GM23338 (cell line): ENCODE data around the gene TOR1AIP1. TPM values are rescaled to one million over a fixed set of nuclear protein-coding genes. Genes with fewer than 3 reads are reported as not detected.

Experiments used
- ATAC-seq: fragments of 200-7000 bp; cut with Tn5 transposase; 3 replicates; pipeline ENCODE4 v1.9.1; 2020
- DNase-seq: peaks from one replicate; pipeline ENCODE4 v3.0.0-alpha.2; 2015; ENCODE audit warnings: low spot score
- H2AFZ ChIP-seq: fragments of 200-600 bp; sonication (generic); 2 replicates; pipeline ENCODE4 v1.8.0; 2016; ENCODE audit warnings: antibody characterized with exemption, mild to moderate bottlenecking, moderate library complexity
- H3F3A ChIP-seq: fragments of 200-600 bp; sonication (generic); replicated peaks from 2 replicates; pipeline ENCODE4 v1.8.0; 2017; ENCODE audit warnings: antibody characterized with exemption, mixed run types, low read depth
- H3K27ac ChIP-seq: fragments of 200-600 bp; sonication (generic); 2 replicates; pipeline ENCODE4 v1.6.1; 2016; ENCODE audit warnings: low read depth
- H3K27me3 ChIP-seq: fragments of 200-600 bp; sonication (generic); 2 replicates; pipeline ENCODE4 v1.8.0; 2016; ENCODE audit warnings: mild to moderate bottlenecking, mixed run types, moderate library complexity; ENCODE audit not compliant: insufficient read depth
- H3K36me3 ChIP-seq: fragments of 200-600 bp; sonication (generic); 2 replicates; pipeline ENCODE4 v1.8.0; 2016; ENCODE audit warnings: mild to moderate bottlenecking; ENCODE audit not compliant: insufficient read depth
- H3K4me1 ChIP-seq: fragments of 200-600 bp; sonication (generic); 2 replicates; pipeline ENCODE4 v1.8.0; 2016; ENCODE audit warnings: mild to moderate bottlenecking, moderate library complexity; ENCODE audit not compliant: insufficient read depth
- H3K4me2 ChIP-seq: fragments of 200-600 bp; sonication (generic); 2 replicates; pipeline ENCODE4 v1.7.1; 2017; ENCODE audit warnings: mixed run types
- H3K4me3 ChIP-seq: fragments of 200-600 bp; sonication (generic); 2 replicates; pipeline ENCODE4 v1.6.1; 2016; ENCODE audit warnings: mixed run types
- H3K79me2 ChIP-seq: fragments of 200-600 bp; sonication (generic); replicated peaks from 2 replicates; pipeline ENCODE4 v1.8.0; 2017; ENCODE audit warnings: mild to moderate bottlenecking; ENCODE audit not compliant: insufficient read depth
- H3K9me2 ChIP-seq: fragments of 200-600 bp; sonication (generic); 2 replicates; pipeline ENCODE4 v1.8.0; 2017; ENCODE audit not compliant: insufficient read depth
- H4K20me1 ChIP-seq: fragments of 200-600 bp; sonication (generic); replicated peaks from 2 replicates; pipeline ENCODE4 v1.8.0; 2017; ENCODE audit warnings: mild to moderate bottlenecking; ENCODE audit not compliant: insufficient read depth
- H3K27ac Mint-ChIP-seq: 2 replicates; pipeline ENCODE4 v1.8.0; 2020; ENCODE audit warnings: inconsistent platforms, mild to moderate bottlenecking, moderate library complexity, mixed read lengths
- H3K27me3 Mint-ChIP-seq: 3 replicates; pipeline ENCODE4 v1.8.0; 2022; ENCODE audit warnings: low read depth, mild to moderate bottlenecking, moderate library complexity, mixed read lengths, inconsistent platforms; ENCODE audit not compliant: insufficient read depth, poor library complexity
- H3K36me3 Mint-ChIP-seq: 3 replicates; pipeline ENCODE4 v1.8.0; 2021; ENCODE audit warnings: low read depth, mild to moderate bottlenecking, inconsistent platforms, moderate library complexity, mixed read lengths
- H3K4me1 Mint-ChIP-seq: 3 replicates; pipeline ENCODE4 v1.8.0; 2020; ENCODE audit warnings: mild to moderate bottlenecking, inconsistent platforms, mixed read lengths
- H3K4me3 Mint-ChIP-seq: 3 replicates; pipeline ENCODE4 v1.8.0; 2021; ENCODE audit warnings: moderate library complexity, mild to moderate bottlenecking, inconsistent platforms, mixed read lengths
- H3K9me3 Mint-ChIP-seq: 3 replicates; pipeline ENCODE4 v1.8.0; 2020; ENCODE audit warnings: moderate library complexity, mild to moderate bottlenecking, inconsistent platforms, mixed read lengths
- CREB1 ChIP-seq: fragments of 250-450 bp; sonication (Bioruptor Pico); IDR thresholded peaks from 2 replicates; pipeline ENCODE4 v1.5.0; 2020; ENCODE audit warnings: low read depth, mild to moderate bottlenecking, moderate library complexity
- EZH2 ChIP-seq: fragments of 200-600 bp; sonication (generic); IDR thresholded peaks from one replicate; pipeline ENCODE4 v1.8.0; 2017; ENCODE audit warnings: antibody characterized with exemption, mild to moderate bottlenecking, low read depth; ENCODE audit not compliant: unreplicated experiment
- POLR2AphosphoS5 ChIP-seq: IDR thresholded peaks from 2 replicates; pipeline ENCODE4 v1.6.1; 2016; ENCODE audit warnings: antibody characterized with exemption, low read depth
- REST ChIP-seq: IDR thresholded peaks from one replicate; pipeline ENCODE4 v1.6.1; 2018; ENCODE audit warnings: antibody characterized with exemption; ENCODE audit not compliant: unreplicated experiment
- ZNF114 ChIP-seq: fragments of 250-450 bp; sonication (Bioruptor Pico); IDR thresholded peaks from 2 replicates; pipeline ENCODE4 v1.5.0; 2020; ENCODE audit warnings: mild to moderate bottlenecking, moderate library complexity
- ZNF462 ChIP-seq: fragments of 250-450 bp; sonication (Bioruptor Pico); IDR thresholded peaks from 2 replicates; pipeline ENCODE4 v1.5.0; 2020; ENCODE audit warnings: mild to moderate bottlenecking, moderate library complexity
- polyA plus RNA-seq: library from polyadenylated mRNA; unstranded; fragments of >200 nt; fragmentation: Nextera tagmentation; extraction: Ambion mirVana; gene quantifications from 2 replicates; pipeline ENCODE4 v1.2.1, GENCODE V29; 2016
- total RNA-seq: library from RNA; depleted of rRNA; stranded (reverse); fragments of >200 nt; shearing (Covaris generic); gene quantifications from 2 replicates; pipeline ENCODE4 v1.2.3, GENCODE V29; 2014

The TOR1AIP1 gene
- total and polyA plus RNA-seq, 2 experiments from 2014 or later, result 16.9 to 20.6 TPM

- DNase-seq (no peak), ATAC-seq (no peak)
- Mint-ChIP-seq H3K36me3 (no peaks in the 10 kb centered on the region), H3K27ac (no peak overlapping the region), H3K9me3 (no peaks in the 10 kb centered on the region), H3K27me3 (no peaks in the 10 kb centered on the region), H3K4me1 (peaks cover 6% of the 10 kb centered on the region), H3K4me3 (no peak overlapping the region)
- H3F3A ChIP-seq, result no peaks in the 10 kb centered on the region
- no peak overlapping the region for H3K4me3 ChIP-seq
- H3K4me2 ChIP-seq, result no peak overlapping the region
- H3K27ac ChIP-seq, result no peak overlapping the region
- H3K79me2 ChIP-seq, result no peaks in the 10 kb centered on the region
- no peaks in the 10 kb centered on the region for H3K4me1 ChIP-seq
- H4K20me1 ChIP-seq, result no peaks in the 10 kb centered on the region; the same call in 1 of the 2 replicates
- H3K9me2 ChIP-seq, result no peaks in the 10 kb centered on the region
- no peaks in the 10 kb centered on the region for H3K27me3 ChIP-seq
- TF ChIP-seq ZNF462 (CRISPR knock-in tag) (no peak), CREB1 (CRISPR knock-in tag) (no peak), ZNF114 (no peak), POLR2AphosphoS5 (no peak), REST (no peak), EZH2 (no peak)
- H3K36me3 ChIP-seq, result 0 out of 2 replicates have a peak, but pooled peaks cover 5% of the 10 kb centered on the region
- no peak overlapping the region for H2AFZ ChIP-seq
Measured at GRCh38 chr1:179856296-179856695, 25.8 kb upstream of the TOR1AIP1 start.
